Measurements from ENCODE around the gene CXCR3.
"Not testable (repeated sequence)": the region's sequence is repeated elsewhere in the genome, so short reads cannot be mapped to it uniquely, and the experiment has no call there.

CXCR3 gene

DNA sequence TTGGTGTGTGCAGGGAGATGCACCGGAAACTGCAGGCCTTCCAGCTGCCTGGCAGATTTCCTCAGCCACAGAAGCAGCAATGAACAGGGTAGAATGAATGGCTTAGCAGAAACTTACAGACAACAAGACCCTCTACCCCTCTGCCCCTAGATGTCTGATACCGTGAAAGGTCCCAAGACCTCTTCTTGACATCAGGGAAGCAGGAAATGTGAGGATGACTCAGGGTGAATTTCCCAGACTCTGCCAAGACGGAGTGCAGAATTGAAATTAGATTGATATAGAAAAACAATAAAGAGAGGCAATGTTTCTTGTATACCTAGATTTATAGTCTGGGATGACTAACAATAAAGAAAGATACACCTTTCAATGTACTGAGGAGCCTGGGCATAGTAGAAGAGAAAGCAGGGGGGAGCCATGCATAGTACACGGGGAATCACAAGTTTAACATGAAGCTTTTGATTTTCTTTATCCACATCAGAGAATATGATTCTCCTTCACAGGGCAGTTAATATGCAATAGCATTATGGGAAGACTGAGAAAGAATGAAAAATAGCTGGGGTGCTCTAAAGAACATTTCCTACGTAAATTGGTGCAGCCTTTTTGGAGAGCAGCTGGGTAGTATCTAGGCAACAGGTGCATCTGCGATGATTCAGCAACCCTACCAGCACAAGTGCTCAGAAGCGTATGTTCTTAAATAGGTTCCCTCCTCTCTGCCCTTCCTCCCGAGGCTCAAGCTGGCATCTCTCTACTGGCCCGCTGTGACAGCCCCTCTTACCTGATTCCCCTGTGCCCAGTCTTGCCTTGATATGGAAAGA, 18.3 kb upstream of the CXCR3 start:
- no peak for DNase-seq

GRCh38 chrX:71634366-71634765, 16.1 kb upstream of the CXCR3 start:
- no peak for DNase-seq

- DNase-seq, result no peak
These were observed 14.8 kb upstream of the CXCR3 start for GRCh38 chrX:71632923-71633657.

DNA sequence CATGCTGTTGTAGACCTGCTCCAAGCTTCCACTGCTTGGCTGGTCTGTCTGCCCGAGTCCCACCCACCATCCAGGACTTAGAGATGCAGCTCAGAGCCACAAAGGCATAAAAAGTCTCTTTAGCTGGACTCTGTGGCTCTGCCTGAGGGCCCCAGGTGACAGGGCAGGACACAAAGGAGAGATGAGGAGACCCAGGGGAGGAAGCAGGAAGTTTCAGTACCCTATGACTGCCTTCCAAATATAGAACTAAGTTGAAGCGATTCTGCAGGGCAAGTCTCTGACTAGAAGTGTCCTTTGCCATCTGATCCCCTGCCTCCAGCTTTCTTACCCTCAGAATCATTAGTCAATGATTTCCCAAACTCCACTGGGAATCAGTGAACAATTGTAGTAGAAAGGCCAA, 11.2 kb upstream of the CXCR3 start:
- no peak for DNase-seq

DNA sequence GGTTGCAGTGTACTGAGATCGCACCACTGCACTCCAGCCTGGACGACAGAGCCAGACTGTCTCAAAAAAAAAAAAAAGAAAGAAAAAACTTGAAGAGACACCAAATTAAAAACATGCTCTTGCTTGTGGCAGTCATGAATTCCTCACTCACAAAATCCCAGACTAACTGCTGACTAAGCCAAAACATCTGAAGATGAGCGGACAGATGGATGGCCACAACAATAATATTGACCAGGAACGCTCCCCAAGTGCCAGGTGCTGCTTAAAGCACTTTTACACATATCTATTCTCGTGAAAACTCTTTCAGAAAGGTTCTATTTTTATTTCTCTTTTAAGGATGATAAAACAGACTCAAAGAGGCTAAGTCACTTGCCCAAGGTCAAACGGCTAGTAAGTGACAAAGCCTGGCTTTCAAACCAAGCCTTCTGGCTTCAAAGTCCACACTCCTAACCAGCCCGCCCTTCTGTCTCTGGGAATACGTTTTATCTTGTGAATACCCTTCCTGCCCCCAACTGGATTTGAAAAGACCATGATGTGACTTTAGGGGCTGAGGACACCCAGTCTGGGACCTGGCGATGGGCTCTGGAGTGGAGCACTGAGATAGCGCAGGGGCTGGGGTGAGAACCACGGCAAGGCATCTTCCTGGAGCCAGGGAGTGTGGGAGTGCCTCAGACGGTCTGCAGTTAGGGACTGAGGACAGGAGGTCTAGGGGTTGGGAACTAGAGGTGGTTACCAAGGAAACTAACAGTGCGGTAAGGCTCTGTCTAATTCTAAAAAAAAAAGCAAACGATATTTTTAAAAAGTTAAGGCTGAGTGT, 9.5 kb upstream of the CXCR3 start:
- no peak for DNase-seq

DNA sequence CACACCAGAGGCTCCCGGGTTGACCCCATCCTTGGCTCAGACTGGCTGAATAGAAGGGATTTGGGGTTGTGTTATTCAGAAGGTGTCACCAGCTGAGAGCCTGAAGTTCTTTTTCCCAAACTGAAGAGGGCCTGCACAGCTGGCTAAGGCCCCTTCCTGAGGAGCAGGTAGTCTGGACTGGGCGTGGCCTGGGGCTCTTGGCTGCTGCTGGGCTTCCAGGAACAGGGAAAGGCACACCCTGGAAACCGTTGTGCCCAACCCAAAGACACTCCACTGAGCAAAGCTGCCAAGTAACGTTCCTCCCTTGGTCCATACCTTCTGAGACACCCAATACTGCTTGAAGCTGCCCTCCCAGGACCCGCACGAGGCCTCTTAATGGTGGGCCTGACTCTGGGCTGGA, 8.3 kb upstream of the CXCR3 start:
- no peak for DNase-seq

GRCh38 chrX:71625471-71625870, 7.2 kb upstream of the CXCR3 start:
- no peak for DNase-seq

- no peak for DNase-seq
These were observed 5.4 kb upstream of the CXCR3 start for GRCh38 chrX:71623714-71624113.

GRCh38 chrX:71622576-71623450, 4.5 kb upstream of the CXCR3 start:
- DNase-seq, result peak; percentile 3 to 39 (median 26)

- DNase-seq, result no peak
These were observed 3.8 kb upstream of the CXCR3 start for GRCh38 chrX:71622032-71622575.

DNA sequence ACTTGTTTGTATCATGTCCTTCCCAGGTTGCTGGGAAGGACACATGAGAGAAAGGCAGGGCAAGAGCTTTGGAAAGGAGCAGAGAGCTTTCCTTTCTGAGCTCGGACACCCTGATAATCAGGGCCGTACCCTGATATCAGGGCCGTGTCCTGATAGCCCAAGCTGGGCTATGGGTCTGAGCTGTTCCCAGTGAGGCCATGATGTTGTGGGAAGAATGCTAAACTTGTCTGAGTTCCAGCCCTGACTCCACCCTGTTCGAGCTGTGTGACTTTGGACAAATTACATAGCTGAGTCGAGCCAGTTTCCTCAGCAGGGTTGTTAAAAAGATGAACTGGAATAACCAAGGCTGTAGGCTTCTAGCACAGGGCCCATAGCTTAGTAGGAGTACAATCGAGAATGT, 3.3 kb upstream of the CXCR3 start:
- no peak for DNase-seq

GRCh38 chrX:71619986-71620385, 1.7 kb upstream of the CXCR3 start:
- DNase-seq, result no peak

DNA sequence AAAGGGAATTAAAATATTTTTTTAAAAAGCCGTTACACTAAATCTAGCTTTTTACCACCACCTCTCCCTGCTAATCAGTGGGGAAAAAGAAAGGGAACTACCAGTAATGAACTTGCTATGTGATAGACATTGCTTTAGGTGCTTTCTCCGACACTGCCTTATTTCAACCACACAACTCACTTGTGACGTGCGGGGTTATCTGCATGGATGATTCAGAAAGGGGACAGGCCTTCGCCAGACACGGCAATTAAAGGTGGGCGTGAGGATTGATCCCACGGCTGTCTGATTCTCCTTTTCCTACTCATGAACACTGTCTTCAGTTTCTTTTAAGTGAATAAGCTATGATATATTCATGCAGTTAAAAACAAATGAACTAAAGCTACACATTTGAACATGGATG, 882 bp upstream of the CXCR3 start:
- peak in 2 of 4 experiments; percentile 3 to 9 for DNase-seq

- no peak for DNase-seq
These were observed 476 bp upstream of the CXCR3 start for GRCh38 chrX:71618787-71619186.

DNA sequence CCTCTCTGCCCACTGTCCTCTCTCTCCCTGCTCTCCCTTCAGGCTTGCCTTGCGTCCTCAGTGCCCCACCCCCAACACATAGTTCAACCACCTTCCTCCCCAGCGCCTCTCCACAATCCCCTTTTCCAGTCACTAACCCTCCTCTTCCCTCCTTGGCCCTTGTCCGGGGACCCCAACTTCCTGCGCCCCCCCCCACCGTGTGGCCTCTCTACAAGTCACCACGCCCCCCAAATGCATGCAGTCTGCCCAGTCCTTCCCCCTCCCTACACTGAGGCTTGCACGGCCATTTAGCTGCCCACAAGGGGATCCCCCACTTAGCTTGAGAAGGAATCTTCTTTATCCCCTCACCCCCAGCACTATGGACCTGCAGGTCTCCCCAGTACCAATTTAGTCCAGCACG, 569 bp downstream of the CXCR3 start:
- no peak for DNase-seq

DNA sequence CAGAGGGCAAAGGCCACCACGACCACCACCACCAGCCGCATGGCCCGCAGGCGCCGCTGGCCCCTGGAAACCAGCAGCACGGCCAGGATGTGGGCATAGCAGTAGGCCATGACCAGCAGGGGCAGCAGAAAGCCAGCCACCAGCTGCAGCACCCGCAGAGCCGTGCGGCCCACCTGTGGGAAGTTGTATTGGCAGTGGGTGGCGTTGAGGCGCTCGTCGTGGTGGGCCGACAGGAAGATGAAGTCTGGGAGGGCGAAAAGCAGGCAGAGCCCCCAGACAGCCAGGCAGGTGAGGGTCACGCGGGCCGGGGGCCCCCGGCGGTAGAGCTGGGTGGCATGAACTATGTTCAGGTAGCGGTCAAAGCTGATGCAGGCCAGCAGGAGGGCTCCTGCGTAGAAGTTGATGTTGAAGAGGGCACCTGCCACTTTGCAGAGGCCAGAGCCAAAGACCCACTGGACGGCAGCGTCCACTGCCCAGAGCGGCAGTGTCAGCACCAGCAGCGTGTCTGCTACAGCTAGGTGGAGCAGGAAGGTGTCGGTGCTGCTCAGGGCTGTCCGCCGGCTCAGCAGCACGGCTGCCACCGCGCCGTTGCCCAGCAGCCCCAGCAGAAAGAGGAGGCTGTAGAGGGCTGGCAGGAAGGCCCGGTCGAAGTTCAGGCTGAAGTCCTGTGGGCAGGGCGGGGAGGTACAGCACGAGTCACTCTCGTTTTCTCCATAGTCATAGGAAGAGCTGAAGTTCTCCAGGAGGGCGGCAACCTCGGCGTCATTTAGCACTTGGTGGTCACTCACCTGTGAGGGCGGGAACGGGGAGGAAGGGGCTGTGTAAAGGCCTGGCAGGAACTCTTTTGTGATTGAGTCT, 1.4 kb downstream of the CXCR3 start:
- peak in 1 of 4 experiments; percentile 1 for DNase-seq

GRCh38 chrX:71615954-71616353, 2.4 kb downstream of the CXCR3 start:
- DNase-seq, result no peak

- DNase-seq, result no peak
These were observed 3.3 kb downstream of the CXCR3 start for GRCh38 chrX:71615056-71615455.

DNA sequence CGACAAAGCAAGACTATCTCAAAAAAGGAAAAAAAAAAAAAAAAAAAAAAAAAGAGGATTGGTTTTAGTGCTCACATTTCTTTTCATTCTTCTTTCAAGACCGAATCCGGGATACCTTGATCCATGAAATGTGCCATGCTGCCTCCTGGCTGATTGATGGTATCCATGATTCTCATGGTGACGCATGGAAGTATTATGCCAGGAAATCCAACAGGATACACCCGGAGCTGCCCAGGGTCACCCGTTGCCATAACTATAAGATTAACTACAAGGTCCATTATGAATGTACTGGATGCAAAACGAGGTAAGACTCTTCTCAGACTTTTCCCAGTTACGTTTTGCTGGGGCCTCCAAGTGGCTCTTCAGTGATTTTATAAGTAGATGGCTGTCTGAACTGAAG, 6.1 kb downstream of the CXCR3 start:
- no peak for DNase-seq

- not testable (repeated sequence) for DNase-seq
These were observed 6.6 kb downstream of the CXCR3 start for GRCh38 chrX:71611736-71612135.

DNA sequence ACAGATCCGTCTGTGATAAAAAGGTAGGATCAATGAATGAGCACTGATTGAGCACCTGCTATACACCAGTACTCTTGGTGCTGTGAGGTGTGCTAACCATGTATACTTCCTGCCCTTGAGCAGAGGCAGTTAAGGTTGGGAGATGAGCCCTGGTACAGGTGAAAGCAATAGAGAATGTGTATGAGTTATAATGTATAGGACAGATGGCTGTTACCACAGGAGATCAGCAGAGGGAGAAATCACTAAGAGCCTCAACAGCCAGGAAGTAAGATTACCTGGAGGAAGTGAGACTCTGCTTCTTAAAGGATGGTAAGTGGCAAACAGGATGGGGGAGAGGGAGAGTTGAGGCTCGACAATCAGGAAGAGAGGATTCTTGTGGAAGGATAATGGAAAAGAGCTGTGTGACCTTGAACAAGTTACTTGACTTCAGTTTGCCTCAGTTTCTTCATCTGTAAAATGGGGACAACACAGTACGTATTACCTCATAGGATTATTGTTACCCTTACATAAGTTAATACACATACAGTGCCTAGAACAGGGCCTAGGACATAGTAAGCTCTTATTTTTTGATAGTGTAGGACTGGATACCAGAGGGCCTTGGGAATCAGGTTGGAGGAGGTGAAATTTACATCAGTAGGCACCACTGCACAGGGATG, 9.1 kb downstream of the CXCR3 start:
- DNase-seq, result no peak
